Stimulated activated CD8-positive, alpha-beta memory T cell treated with anti-CD3 and anti-CD28 coated beads, Interleukin-15, amount 100 ng/mL, for 48 hours (primary cell): ENCODE data around the gene PIGX.
A peak's percentile ranks its signal among the peaks of the same experiment; 100 is the strongest.

Source experiments
- DNase-seq, 2 donors: peaks; one replicate each; pipeline ENCODE4 v3.0.0-alpha.2; 2020; ENCODE audit warnings: low read depth in 2 of 2

PIGX gene

DNA sequence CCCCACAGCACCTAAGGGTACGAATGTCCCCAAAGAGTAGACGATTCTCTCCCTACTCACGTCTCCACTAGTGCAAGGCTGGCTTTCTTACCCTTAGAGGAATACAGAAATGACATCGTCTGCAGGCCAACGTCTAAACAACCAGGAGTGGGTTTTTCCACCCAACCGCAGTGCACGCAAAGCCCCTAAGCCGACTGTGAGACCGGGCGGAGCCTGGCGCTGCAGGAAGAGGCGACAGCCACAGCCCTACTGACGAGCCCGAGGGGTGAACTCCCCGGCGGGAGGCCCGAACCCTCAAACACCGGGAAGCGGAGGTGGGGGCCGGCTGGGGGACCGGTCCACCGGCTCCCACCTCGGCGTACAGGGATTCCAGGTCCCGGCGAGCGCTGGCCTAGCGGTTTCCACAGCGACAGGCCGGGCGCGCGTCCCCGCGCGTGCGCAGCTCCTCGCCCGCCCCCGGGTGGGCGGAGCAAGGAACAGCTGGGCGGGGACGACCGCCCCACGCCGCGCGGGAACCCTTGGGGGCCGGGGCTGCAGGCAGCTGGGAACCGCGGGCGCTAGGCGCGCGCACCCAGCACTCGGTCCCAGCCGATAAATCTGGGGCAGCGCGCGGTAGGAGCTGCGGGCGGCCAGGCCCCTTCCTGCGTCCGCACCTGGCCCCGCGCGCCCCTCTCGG is at the start of gene PIGX, which contains the start of gene CEP19:
TSS of gene PIGX (plus strand) at position 540 of the 676 bp plus-strand sequence.
TSS of gene CEP19 (minus strand) at position 413 of the 676 bp plus-strand sequence. CDS start 3,593 bp downstream, outside the sequence.
- DNase-seq = peak; percentile 85 to 88

DNA sequence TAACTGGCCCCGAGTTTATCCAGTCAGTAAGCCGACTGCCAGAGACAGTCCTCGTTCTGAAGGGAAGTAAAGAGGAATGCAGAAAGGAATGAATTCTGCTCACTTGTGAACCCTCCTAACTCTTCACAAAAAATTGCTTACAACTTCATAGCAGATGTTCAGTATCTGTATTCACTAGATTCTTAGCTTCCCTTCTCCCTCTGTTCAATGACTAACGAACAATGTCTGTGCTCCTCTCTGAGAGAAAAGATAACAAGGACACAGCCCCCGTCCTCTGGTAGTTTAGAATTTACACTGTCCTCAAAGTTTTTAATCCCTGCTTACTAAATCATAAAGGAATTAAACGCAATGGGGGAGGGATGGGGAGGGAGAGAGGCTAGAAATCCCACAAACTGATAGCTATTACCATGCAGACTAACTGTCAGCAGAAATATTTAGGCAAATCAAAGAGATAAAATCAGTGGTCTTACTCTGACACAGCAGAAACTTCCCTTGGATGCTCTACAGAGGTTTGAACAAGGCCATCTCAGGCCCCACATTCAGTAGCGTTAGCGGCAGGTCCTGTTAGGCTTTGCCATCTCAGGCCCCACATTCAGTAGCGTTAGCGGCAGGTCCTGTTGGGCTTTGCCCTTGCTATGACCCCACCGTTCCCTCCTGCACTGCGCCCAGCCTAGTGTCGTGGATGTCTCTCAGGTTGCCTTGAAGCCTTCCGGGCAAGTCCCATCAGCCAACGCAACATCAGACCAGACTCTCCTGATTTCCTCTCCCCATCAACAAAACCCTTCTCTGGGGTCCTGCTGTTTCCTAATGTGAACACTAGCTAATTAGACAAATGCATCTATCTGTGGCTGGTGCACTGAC is 49.2 kb upstream of the PIGX start:
- DNase-seq = no peak

DNA sequence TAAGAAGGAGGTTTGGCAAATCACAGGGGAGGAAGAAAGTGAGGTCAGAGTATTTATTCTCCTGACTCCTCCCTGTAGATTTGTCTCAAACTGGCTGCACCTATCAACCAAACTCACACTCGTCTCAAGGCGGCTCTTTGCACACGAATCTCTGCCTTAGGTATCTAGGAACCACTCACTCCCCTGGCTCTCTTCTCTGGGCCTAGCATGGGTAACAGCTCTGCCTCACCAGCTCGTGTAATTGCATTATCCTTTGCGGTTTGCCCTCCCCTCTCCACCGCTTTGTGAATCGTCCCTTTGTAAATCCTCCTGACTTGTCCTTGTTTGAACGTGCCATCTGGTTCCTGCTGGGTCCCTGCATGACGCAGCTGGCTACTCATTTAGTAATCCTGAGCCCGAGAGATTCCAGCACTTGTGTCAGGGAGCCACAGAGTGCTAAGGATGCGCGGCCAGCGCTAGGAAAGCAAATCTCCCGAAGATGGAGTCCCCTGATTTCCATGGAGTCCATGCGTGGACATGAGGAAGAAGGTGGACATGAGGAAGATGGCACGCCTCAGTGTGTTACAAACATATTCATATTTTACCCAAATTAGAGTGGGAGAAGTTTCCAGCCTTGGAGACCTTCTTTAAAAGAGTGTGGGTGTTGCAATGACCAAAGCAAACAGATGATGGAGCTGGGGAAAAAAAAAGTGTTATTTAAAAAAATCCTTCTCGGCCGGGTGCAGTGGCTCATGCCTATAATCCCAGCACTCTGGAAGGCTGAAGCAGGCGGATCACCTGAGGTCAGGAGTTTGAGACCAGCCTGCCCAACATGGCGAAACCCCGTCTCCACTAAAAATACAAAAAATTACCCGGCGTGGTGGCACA is 45.9 kb upstream of the PIGX start:
- no peak for DNase-seq

DNA sequence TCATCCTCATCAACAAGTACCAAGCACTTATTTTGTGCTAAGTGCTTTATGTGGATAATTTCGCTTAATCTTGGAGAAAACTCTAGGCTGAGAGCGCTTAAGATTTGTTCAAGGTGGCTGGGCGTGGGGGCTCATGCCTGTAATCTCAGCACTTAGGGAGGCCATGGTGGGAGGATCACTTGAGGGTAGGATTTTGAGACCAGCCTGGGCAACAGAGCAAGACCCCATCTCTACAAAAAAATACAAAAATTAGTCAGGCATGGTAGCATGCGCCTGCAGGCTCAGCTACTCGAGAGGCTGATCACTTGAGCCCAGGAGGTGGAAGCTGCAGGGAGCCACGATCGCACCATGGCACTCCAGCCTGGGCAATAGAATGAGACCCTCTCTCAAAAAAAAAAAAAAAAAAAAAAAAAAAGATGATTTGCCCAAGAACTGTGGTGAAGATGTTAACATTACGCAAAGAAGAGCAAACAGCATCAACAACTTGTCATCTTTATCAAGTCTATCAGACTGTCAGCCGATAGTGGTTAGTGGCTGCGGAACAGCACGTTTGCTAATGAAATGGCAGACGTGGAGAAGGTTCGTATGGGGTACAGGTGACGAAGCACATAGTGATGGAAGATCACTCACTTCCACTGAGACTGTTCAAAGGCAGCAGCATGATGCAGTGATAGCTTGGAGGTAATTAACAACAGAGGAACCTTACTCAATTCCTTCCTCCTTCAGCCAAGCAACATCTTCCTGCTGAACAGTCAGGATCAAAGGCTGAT is 44.9 kb upstream of the PIGX start:
- no peak for DNase-seq

DNA sequence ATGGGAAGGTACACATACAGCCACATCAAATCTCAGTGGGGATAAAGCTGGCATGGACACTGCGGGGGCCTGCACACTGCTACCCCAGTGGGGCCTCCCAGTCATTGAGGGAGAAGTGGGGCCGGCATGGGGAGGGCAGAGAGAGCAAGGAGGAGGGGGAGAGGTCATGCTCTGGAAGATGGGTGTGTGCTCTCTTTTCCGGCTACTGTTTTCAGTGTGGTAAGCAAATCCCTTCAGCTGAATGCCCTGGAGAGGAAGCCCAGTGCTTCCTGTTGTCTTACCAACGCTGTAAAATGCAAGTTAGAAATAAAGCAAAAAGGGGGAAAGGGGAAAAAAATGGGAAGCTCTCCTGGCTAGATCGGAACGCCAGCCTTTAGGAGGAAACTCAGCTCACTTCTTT is 41.8 kb upstream of the PIGX start:
- no peak for DNase-seq

DNA sequence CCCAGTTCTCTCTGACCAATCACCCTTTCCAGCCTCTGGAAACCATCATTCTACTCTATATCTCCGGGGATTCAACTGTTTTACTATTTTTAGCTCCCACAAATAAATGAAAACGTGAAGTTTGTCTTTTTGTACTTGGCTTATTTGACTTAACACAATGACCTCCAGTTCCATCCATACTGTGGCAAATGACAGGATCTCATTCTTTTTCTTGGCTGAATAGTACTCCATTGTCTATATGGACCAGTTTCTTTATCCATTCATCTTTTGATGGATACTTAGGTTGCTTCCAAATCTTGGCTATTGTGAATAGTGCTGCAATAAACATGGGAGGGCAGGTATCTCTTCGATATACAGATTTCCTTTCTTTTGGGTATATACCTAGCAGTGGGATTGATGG is 38.5 kb upstream of the PIGX start:
- no peak for DNase-seq

GRCh38 chr3:196677353-196677752 is 34.8 kb upstream of the PIGX start:
- no peak for DNase-seq

GRCh38 chr3:196677931-196678330 is 34.2 kb upstream of the PIGX start:
- DNase-seq = no peak

- peak; percentile 42 to 58 for DNase-seq
Observed at GRCh38 chr3:196684548-196685407, 27.4 kb upstream of the PIGX start.

DNA sequence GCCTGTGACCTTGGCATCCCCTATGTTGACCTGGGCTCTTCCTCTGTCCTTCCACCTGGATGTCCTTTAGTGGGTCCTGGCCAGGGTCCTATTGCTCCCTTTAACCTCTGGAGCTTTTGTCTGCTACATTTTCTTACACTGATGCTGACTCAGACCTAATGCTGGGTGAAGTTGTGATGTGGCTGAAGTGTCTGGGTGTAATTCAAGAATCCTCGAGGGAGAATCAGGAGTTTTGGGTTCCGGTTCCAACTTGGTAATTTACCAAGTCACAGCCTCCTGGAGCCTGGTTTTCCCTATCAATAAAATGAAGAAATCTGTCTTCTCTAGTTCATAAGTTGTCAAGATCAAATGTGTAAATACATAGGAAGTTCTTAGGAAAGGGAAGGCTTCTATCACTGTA is 25.7 kb upstream of the PIGX start:
- no peak for DNase-seq

- DNase-seq = no peak
Observed at GRCh38 chr3:196688349-196688748, 23.8 kb upstream of the PIGX start.

GRCh38 chr3:196689941-196690660 is 22.1 kb upstream of the PIGX start:
- DNase-seq = no peak

DNA sequence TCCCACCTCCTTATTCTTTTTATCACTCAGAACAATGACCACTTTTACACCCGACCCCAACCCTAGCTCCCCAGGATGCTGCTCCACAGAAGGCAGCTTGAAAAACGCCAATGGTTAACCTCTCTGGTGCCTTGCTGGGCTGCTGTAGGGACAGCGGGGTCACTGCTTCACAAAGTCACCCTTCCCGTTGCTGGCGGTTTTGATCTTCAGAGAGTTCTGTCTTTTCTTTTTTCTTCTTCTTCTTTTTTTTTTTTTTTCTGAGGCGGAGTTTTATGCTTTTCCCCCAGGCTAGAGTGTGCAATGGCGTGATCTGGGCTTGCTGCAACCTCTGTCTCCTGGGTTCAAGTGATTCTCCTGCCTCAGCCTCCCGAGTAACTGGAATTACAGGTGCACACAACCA is 20.8 kb upstream of the PIGX start:
- no peak for DNase-seq

- DNase-seq = no peak
Observed at GRCh38 chr3:196694202-196694638, 18.0 kb upstream of the PIGX start.

GRCh38 chr3:196694941-196695848 is 17.0 kb upstream of the PIGX start:
- no peak for DNase-seq

- no peak for DNase-seq
Observed at GRCh38 chr3:196695849-196696226, 16.3 kb upstream of the PIGX start.

GRCh38 chr3:196697270-196697669 is 14.9 kb upstream of the PIGX start:
- DNase-seq = no peak

GRCh38 chr3:196699749-196700148 is 12.4 kb upstream of the PIGX start:
- no peak for DNase-seq

DNA sequence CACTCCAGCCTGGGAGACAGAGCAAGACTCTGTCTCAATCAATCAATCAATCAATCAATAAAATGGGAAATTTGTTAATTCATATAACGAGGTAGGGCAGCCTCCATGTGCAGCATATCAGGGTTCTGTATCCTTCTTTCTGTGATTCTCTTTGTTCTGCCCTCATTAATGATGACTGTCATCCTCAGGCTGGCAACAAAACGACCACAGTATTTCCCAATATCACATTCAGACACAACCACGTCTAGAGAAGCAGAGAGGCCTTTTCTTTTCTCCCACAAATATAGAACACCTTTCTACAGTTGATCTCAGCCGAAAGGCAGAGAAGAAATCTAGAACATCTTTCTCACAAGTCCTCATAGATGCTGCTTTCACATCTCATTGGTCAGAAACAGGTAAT is 11.4 kb upstream of the PIGX start:
- no peak for DNase-seq
